ENCODE measurements around the gene VPS33B. TPM values are rescaled to one million over a fixed set of nuclear protein-coding genes. Genes with fewer than 3 reads are reported as not detected.
A peak's percentile ranks its signal among the peaks of the same experiment; 100 is the strongest.

The VPS33B gene
- total RNA-seq, 4 donors from 2014 or later: 6.7 to 18.7 (median 10.8) TPM

DNA sequence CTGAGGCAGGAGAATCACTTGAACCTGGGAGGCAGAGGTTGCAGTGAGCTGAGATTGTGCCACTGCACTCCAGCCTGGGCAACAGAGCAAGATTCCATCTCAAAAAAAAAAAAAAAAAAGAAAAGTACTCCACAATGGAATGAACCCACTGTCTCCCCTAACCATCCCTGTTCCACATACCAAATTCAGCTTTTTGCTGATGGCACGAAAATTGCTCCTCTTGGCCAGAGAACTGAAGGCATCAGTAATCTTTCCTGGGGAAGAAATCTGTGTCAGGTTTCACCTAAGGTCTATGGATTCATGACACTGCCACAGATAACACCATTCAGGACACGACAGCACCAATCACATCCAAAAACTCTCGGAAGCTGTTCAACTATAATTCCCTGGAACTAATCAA lies 21.2 kb downstream of the VPS33B start:
- TF ChIP-seq POLR2AphosphoS5 (IDR thresholded peaks at IDR 0.05): no peak
- TF ChIP-seq EP300 (IDR thresholded peaks at IDR 0.05; ENCODE audit: low read depth): no peak
- no peak for TF ChIP-seq POLR2A (IDR thresholded peaks at IDR 0.05)
- TF ChIP-seq, protein P1, sequence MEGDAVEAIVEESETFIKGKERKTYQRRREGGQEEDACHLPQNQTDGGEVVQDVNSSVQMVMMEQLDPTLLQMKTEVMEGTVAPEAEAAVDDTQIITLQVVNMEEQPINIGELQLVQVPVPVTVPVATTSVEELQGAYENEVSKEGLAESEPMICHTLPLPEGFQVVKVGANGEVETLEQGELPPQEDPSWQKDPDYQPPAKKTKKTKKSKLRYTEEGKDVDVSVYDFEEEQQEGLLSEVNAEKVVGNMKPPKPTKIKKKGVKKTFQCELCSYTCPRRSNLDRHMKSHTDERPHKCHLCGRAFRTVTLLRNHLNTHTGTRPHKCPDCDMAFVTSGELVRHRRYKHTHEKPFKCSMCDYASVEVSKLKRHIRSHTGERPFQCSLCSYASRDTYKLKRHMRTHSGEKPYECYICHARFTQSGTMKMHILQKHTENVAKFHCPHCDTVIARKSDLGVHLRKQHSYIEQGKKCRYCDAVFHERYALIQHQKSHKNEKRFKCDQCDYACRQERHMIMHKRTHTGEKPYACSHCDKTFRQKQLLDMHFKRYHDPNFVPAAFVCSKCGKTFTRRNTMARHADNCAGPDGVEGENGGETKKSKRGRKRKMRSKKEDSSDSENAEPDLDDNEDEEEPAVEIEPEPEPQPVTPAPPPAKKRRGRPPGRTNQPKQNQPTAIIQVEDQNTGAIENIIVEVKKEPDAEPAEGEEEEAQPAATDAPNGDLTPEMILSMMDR (IDR thresholded peaks at IDR 0.05): no peak
- peaks cover 0 to 50% (median 16%) of the 10 kb centered on the region in 4 donors for H3K36me3 ChIP-seq
- intact Hi-C loops (cut with DNase I; ENCODE audit: low total_unique reads): no loop called here
- no peaks in the 10 kb centered on the region for H3K27me3 ChIP-seq
- no peak for DNase-seq
- in situ Hi-C loops (cut with MboI; ENCODE audit: low pct_ligation_motif_present in 1 of 4, low pct_unique_long_range_greater_than_20kb in 1 of 4, low sequenced_read_pairs in 3 of 4): no loop called here
- no peaks in the 10 kb centered on the region for H3K9me3 ChIP-seq
- H3K4me1 ChIP-seq: no peaks in the 10 kb centered on the region
- H3K27ac ChIP-seq: no peak overlapping the region
- H3K4me3 ChIP-seq: no peak overlapping the region
- WGBS, 2 donors (ENCODE audit: low coverage in 1 of 2): 73 to 98% methylated on average over 2 to 3 of the region's 3 CpGs

- 73 to 92% methylated on average over 2 to 8 of the region's 8 CpGs for WGBS, 2 donors (ENCODE audit: low coverage in 1 of 2)
- peaks cover 0 to 28% (median 8%) of the 10 kb centered on the region in 4 donors for H3K36me3 ChIP-seq
- intact Hi-C loops (cut with DNase I; ENCODE audit: low total_unique reads): no loop called here
Observed at GRCh38 chr15:90998737-90999136, 23.7 kb downstream of the VPS33B start.

GRCh38 chr15:90994417-90995311 lies 27.7 kb downstream of the VPS33B start, which contains the start of gene PRC1:
TSS of gene PRC1 (minus strand) at chr15:90994535. CDS start at chr15:90994417, 118 bp downstream.
- peak; percentile 99 for DNase-seq
- no peaks in the 10 kb centered on the region for H3K9me3 ChIP-seq
- in situ Hi-C loops (cut with MboI; ENCODE audit: low pct_ligation_motif_present in 1 of 4, low pct_unique_long_range_greater_than_20kb in 1 of 4, low sequenced_read_pairs in 3 of 4): no loop called here
- WGBS, 2 donors (ENCODE audit: low coverage in 1 of 2): 0 to 1% methylated on average over 7 to 60 of the region's 75 CpGs
- TF ChIP-seq EP300 (IDR thresholded peaks at IDR 0.05; ENCODE audit: low read depth): peak; percentile 1
- TF ChIP-seq POLR2A (IDR thresholded peaks at IDR 0.05): peak; percentile 85
- peak; percentile 75 to 89 (median 86) for TF ChIP-seq POLR2AphosphoS5 (IDR thresholded peaks at IDR 0.05)
- TF ChIP-seq, protein P1 (IDR thresholded peaks at IDR 0.05): peak in 1 of 5 experiments; percentile 11
- H3K4me3 ChIP-seq: peak within 1 kb of the TSS; percentile 62 to 100 (median 82)
- H3K36me3 ChIP-seq: peaks cover 0 to 4% (median 0%) of the 10 kb centered on the region in 4 donors
- peaks cover 0 to 16% (median 12%) of the 10 kb centered on the region in 4 donors for H3K4me1 ChIP-seq
- no peaks in the 10 kb centered on the region for H3K27me3 ChIP-seq
- intact Hi-C loops (cut with DNase I; ENCODE audit: low total_unique reads): no loop called here
- peak within 1 kb of the TSS; percentile 88 to 93 (median 90) for H3K27ac ChIP-seq

More at GRCh38 chr15:90998737-90999136, 23.7 kb downstream of the VPS33B start:
- Histone ChIP-seq H3K4me1 (peaks cover 0 to 12% (median 8%) of the 10 kb centered on the region in 4 donors), H3K27me3 (no peaks in the 10 kb centered on the region), H3K4me3 (no peak overlapping the region), H3K27ac (no peak overlapping the region), H3K9me3 (no peaks in the 10 kb centered on the region)
- TF ChIP-seq, protein P1 (IDR thresholded peaks at IDR 0.05): no peak
- TF ChIP-seq POLR2A (IDR thresholded peaks at IDR 0.05) (no peak), POLR2AphosphoS5 (IDR thresholded peaks at IDR 0.05) (no peak), EP300 (IDR thresholded peaks at IDR 0.05; ENCODE audit: low read depth) (no peak)
- DNase-seq: no peak
- in situ Hi-C loops (cut with MboI; ENCODE audit: low pct_ligation_motif_present in 1 of 4, low pct_unique_long_range_greater_than_20kb in 1 of 4, low sequenced_read_pairs in 3 of 4): no loop called here

DNA sequence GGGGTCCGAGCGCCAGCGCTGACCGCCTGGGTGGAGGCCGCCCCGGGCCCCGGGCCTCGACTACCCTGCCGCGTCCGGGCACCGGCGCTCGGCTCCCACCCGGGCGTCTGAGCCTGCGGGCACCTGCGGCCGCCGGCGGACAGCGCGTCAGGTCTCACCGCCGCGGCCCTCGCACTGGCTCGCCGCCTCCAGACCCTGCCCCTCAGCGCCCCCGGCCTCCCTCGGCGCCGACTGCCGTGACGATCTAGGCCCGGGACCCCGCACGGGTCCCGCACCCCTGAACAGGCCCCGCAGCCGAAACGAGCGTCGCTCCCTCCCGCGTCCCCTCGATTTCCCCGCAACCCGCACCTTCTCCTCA lies 28.4 kb downstream of the VPS33B start:
- Histone ChIP-seq H3K9me3 (no peaks in the 10 kb centered on the region), H3K27ac (peak overlapping the region; percentile 88 to 93 (median 90)), H3K36me3 (no peaks in the 10 kb centered on the region), H3K27me3 (no peaks in the 10 kb centered on the region), H3K4me3 (peak overlapping the region; percentile 62 to 100 (median 82)), H3K4me1 (peaks cover 0 to 16% (median 12%) of the 10 kb centered on the region in 4 donors)
- no peak for DNase-seq
- intact Hi-C loops (cut with DNase I; ENCODE audit: low total_unique reads): no loop called here
- TF ChIP-seq EP300 (IDR thresholded peaks at IDR 0.05; ENCODE audit: low read depth) (no peak), POLR2A (IDR thresholded peaks at IDR 0.05) (no peak), POLR2AphosphoS5 (IDR thresholded peaks at IDR 0.05) (no peak)
- TF ChIP-seq, protein P1 (IDR thresholded peaks at IDR 0.05): no peak
- 1% methylated on average over 48 of the region's 50 CpGs; no CpG with 5 or more reads in 1 of the 2 donors for WGBS, 2 donors (ENCODE audit: low coverage in 1 of 2)
- in situ Hi-C loops (cut with MboI; ENCODE audit: low pct_ligation_motif_present in 1 of 4, low pct_unique_long_range_greater_than_20kb in 1 of 4, low sequenced_read_pairs in 3 of 4): no loop called here

Data from transverse colon (tissue), 4 donors.